CD4-positive, alpha-beta T cell treated with Interleukin-10 for 1 hour (primary cell): ENCODE results near the gene MYL5.
"Not testable (repeated sequence)": the region's sequence is repeated elsewhere in the genome, so short reads cannot be mapped to it uniquely, and the experiment has no call there.

ENCODE experiments used
- DNase-seq: peaks from one replicate; pipeline ENCODE4 v3.0.0-alpha.2; 2020

MYL5 gene

GRCh38 chr4:636628-637159 is 37.6 kb upstream of the MYL5 start:
- no peak for DNase-seq

- no peak for DNase-seq
These were observed 36.6 kb upstream of the MYL5 start for GRCh38 chr4:637536-638280.

GRCh38 chr4:642366-642765 is 32.0 kb upstream of the MYL5 start:
- not testable (repeated sequence) for DNase-seq

GRCh38 chr4:646460-646859 is 27.9 kb upstream of the MYL5 start:
- no peak for DNase-seq

GRCh38 chr4:647481-647880 is 26.9 kb upstream of the MYL5 start:
- no peak for DNase-seq

GRCh38 chr4:648579-649292 is 25.6 kb upstream of the MYL5 start:
- no peak for DNase-seq

GRCh38 chr4:649293-649625 is 25.1 kb upstream of the MYL5 start:
- no peak for DNase-seq

- no peak for DNase-seq
These were observed 24.5 kb upstream of the MYL5 start for GRCh38 chr4:649751-650310.

- DNase-seq: no peak
These were observed 23.9 kb upstream of the MYL5 start for GRCh38 chr4:650461-650860.

- no peak for DNase-seq
These were observed 23.1 kb upstream of the MYL5 start for GRCh38 chr4:650951-651883.

GRCh38 chr4:651884-652642 is 22.3 kb upstream of the MYL5 start:
- DNase-seq: no peak

- DNase-seq: no peak
These were observed 21.1 kb upstream of the MYL5 start for GRCh38 chr4:653080-653821.

- DNase-seq: no peak
These were observed 20.4 kb upstream of the MYL5 start for GRCh38 chr4:653831-654502.

GRCh38 chr4:654503-654845 is 19.9 kb upstream of the MYL5 start:
- no peak for DNase-seq

GRCh38 chr4:654871-655463 is 19.4 kb upstream of the MYL5 start:
- DNase-seq: no peak

GRCh38 chr4:655464-656151 is 18.7 kb upstream of the MYL5 start:
- no peak for DNase-seq

GRCh38 chr4:656436-657337 is 17.7 kb upstream of the MYL5 start:
- no peak for DNase-seq

GRCh38 chr4:657338-657833 is 17.0 kb upstream of the MYL5 start:
- no peak for DNase-seq
